Mucosa of gallbladder (tissue), 1 donor: Measurements from ENCODE around the gene KCNG1. TPM values are rescaled to one million over a fixed set of nuclear protein-coding genes. Genes with fewer than 3 reads are reported as not detected.

Experiments
- total RNA-seq: library from RNA; stranded (reverse); gene quantifications from one replicate; pipeline ENCODE4 v1.2.1, GENCODE V29; 2021
- donor health status: DM: no; HTN: no; CAD: no.

The KCNG1 gene
- total RNA-seq, 1 donor from 2014 or later: 9.9 TPM

Other genes with a start within 250 kb of the KCNG1 start
- 8.2 TPM for gene BCAS4, start 228.0 kb downstream of the KCNG1 start, total RNA-seq
- 68.9 TPM for gene ADNP, start 91.7 kb downstream of the KCNG1 start, total RNA-seq
- 31.7 TPM for gene DPM1, start 64.6 kb downstream of the KCNG1 start, total RNA-seq
- gene MOCS3, start 64.3 kb downstream of the KCNG1 start, total RNA-seq: 5.2 TPM